HG03442 (cell line): Measurements from ENCODE around the gene LIMCH1.
"Not testable (repeated sequence)": the region's sequence is repeated elsewhere in the genome, so short reads cannot be mapped to it uniquely, and the experiment has no call there.

Experiments used
- ATAC-seq: cut with Tn5 transposase; IDR thresholded peaks from one replicate; pipeline ENCODE4 v1.9.1; 2021; ENCODE audit warnings: mild to moderate bottlenecking, moderate library complexity; ENCODE audit not compliant: unreplicated experiment

The LIMCH1 gene

GRCh38 chr4:41719417-41719816 lies 181.5 kb downstream of the LIMCH1 start:
- no peak for ATAC-seq

GRCh38 chr4:41722181-41722580 lies 184.2 kb downstream of the LIMCH1 start:
- no peak for ATAC-seq

- ATAC-seq: no peak
Measured at GRCh38 chr4:41723286-41723685, 185.3 kb downstream of the LIMCH1 start.

DNA sequence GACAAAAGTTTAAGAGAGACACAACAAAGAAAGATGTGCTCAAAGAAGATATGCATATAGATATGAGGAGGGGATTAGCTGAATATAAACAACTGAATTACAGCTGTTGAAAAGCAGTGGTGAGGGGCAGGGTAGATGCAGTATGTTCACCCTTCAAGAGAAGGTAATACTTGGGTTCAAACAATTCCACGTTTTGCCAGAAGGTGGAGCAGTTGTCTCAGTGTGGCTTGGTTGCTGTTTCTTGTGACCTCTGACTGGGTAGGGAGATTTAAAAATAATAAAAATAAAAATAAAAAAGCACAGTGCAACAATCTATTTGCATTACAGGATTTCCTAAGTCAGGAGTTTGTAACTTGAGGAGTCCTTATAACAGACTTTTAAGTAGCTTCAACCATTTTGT lies 187.3 kb downstream of the LIMCH1 start:
- ATAC-seq: no peak

DNA sequence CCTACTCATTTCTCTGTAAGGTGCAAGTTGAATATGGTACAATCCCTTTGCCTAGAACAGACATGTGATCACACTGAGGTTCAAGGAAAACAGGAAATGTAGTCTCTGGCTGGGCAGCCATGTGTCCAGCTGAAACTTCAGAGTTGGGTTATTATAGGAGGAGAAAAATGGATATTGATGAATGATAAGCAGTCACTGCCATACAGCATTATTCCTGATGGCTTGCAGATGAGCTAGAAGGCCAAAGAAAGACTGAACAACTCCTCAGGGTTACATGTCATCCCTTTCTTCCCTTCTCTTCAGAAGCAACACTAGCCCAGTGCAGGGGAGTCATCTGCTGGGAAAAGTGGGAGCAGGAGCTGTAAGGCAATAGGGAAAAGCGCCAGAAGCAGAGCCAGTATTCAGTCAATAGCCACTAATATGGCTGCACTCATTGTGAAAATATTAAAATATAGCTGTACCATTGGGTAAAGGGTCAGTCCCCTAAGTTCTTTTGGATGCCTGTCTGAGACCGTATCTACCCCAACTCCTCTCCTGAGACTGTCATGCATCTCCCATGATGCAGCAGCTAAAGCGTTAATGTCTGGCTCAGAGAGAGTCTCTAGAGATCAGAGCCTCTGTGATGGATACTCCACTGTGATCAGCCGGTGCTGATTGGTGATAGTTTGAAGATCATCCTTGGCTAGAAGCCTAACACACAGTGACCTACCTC lies 190.1 kb downstream of the LIMCH1 start:
- ATAC-seq: no peak

DNA sequence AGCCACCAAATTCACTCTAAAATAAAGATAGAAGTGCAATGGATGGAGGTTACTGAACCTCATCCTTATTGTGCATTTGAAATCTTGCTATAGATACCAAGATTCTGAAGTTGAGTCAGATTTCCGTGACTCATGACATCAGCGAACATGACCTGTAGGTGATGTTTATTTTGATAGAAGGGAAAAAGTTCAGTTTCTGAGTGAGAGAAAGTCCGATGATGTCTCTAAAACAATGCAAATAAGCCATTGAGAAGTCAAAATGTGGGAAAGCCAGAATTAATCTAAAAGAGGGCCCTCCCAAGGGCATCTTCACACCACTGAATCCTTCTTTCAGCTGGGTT lies 190.6 kb downstream of the LIMCH1 start:
- no peak for ATAC-seq

GRCh38 chr4:41731569-41732126 lies 193.7 kb downstream of the LIMCH1 start:
- ATAC-seq: no peak

- no peak for ATAC-seq
Measured at GRCh38 chr4:41734371-41734770, 196.4 kb downstream of the LIMCH1 start.

DNA sequence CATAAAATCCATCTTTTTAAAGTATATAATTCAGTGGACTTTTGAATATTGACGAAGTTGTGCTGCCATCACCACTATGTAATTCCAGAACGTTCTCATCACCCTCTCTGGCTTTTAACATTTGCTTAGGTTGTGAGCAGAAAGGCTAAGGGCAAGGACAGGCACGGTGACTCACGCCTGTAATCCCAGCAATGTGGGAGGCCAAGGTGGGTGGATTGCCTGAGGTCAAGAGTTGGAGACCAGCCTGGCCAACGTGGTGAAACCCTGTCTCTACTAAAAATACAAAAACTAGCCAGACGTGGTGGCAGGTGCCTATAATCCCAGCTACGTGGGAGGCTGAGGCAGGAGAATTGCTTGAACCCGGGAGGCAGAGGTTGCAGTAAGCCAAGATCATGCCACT lies 199.5 kb downstream of the LIMCH1 start:
- not testable (repeated sequence) for ATAC-seq

DNA sequence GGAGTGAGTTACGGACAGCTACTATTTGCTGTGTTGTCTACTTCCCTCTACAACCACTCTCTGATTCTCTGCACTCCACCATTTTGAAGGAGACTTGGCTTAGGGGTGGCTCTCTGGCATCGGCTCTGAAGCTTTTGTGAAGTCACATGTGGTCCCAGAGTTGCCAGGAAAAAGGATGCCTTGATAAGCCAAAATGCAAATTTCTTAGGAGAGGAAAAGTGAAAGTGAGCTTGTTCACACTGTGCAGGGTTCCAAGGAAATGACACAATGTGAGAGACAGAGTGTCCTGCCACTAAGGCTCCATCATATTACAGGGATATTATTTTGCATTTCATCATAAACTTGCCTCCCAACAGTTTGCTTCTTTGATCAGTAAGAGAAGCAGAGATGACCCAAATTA lies 203.4 kb downstream of the LIMCH1 start:
- no peak for ATAC-seq

DNA sequence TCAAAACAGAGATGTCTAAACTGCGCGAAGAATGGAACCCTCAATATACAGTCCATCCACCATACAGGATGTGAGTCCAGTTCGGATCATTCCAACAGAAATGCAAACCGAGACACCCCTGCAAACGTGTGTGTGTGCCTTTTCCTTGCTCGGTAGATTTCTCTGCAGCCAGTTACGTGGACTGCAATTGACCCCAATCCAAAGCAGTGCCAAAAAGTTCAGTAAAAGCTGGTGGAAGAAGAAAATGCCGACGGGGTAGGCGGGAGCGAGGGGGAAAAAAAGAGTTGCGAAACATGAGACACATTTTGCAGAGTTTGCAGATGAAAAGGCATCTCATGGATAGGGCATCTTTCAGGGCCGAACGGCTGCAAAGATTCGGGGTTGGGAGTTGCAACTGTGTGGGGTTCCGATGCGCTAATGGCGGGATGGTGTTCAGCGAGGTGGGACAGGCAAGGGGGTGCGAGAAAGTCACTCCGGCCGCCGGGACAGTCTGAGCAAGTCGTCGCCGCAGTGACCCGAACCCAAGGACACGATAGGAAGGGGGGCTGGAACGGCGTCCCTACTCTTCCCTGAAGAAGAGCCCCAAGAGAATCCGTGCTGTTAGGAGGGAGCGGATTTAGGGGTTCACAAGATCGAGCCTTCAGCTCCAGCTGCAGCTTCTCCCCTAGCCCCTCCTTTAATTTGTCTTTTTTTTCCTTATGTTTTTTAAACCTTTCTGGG lies 206.8 kb downstream of the LIMCH1 start:
- no peak for ATAC-seq

DNA sequence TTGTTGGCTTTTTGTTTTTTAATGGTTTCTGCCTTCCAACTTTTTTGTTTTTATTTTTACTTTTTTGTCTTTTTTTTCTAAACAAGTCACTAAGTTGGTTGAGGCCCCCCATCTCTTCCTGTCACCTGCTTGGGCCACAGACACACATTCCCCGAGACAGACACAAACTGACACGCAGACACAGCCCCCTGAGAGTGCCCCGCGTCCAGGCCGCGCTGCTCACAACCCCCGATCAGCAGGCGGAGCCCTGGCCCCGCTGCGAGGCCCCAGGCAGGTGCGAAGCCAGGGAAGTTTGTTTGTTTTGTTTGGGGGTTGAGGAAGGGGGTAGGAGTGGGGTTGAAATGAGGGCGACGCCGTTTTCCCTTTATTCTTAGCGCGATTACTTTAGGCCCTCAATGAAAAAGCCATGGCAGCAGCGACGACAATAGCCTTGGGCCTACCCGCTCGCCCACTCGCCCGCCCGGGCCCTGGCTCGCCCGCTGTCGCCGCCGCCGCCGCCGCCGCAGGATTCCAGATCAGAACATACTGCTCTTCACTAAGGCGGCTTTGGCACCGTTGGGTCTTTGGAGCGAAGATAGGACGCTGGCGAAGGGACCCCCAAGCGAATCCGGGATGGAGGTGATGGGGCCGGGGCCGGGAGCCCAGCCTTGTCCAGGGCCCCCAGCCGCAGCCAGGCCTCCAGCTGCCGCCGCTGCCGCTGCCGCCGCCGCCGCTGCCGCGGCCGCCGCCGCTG lies 207.5 kb downstream of the LIMCH1 start:
- ATAC-seq: no peak

DNA sequence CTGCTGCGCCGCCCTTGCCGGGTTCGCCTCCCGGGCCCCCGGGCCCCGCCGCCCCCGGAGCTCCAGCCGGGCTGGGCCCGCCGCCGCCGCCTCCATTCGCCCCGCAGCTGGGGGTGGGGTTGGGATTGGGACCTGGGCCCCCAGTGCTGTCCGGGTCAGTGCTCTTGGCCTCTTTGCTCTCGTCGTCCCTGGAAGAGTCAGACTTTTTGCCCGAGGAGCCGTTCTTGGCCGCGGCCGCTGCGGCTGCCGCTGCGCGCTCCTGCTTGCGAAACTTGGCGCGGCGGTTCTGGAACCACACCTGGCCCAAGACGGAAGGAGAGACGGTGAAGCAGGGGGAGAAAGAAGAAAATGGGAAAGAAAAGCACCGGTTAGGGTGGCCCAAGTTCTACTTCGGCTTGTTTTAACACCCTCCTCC lies 208.1 kb downstream of the LIMCH1 start:
- ATAC-seq: no peak

GRCh38 chr4:41746440-41747229 lies 208.7 kb downstream of the LIMCH1 start:
- no peak for ATAC-seq

GRCh38 chr4:41747230-41748055 lies 209.5 kb downstream of the LIMCH1 start:
- ATAC-seq: no peak

DNA sequence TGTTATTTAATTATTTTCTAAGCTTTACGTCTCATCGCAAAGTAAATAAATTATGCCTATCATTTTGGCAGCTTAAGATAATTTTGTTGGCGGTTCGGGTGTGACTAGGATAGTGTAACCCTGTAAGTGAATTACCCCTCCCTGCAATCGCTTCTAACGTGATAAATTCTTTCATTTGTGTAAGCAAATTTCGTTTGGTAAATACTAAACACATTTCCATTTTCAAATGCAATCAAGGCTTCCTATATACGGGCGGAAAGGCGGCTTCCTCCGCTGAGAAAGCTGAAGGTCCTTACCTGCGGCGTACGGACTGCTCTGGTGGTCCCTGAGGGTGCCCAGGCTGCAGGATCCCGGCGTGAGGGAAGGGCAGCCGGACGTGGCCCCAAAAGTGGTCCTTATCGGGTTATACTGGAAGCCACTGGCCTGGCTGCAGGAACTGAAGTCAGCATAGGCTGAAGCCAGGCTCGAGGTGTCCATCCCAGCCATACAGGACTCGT lies 210.2 kb downstream of the LIMCH1 start:
- no peak for ATAC-seq

- no peak for ATAC-seq
Measured at GRCh38 chr4:41748571-41749475, 210.9 kb downstream of the LIMCH1 start, which contains the start of gene PHOX2B. Gene PHOX2B (minus strand): TSS chr4:41748725. CDS start chr4:41748610, 115 bp downstream.

GRCh38 chr4:41749631-41750039 lies 211.7 kb downstream of the LIMCH1 start:
- no peak for ATAC-seq
